Dendritic cell treated with granulocyte-macrophage colony-stimulating factor and Interleukin-4, amounts not matched to agents 40 ng/mL and 50 ng/mL, for 4 days (primary cell): ENCODE data around the gene MTM1.

Experiments
- H3K27ac Mint-ChIP-seq: one replicate; pipeline ENCODE4 v1.8.0; 2022; ENCODE audit warnings: mild to moderate bottlenecking, mixed read lengths
- H3K27me3 Mint-ChIP-seq: one replicate; pipeline ENCODE4 v1.8.0; 2022; ENCODE audit warnings: mild to moderate bottlenecking, mixed read lengths
- H3K36me3 Mint-ChIP-seq: one replicate; pipeline ENCODE4 v1.8.0; 2022; ENCODE audit warnings: low read depth, mixed read lengths
- H3K4me1 Mint-ChIP-seq: one replicate; pipeline ENCODE4 v1.8.0; 2022; ENCODE audit warnings: low read depth, mixed read lengths
- H3K4me3 Mint-ChIP-seq: one replicate; pipeline ENCODE4 v1.8.0; 2022; ENCODE audit warnings: mild to moderate bottlenecking, moderate library complexity, mixed read lengths
- H3K9me3 Mint-ChIP-seq: one replicate; pipeline ENCODE4 v1.8.0; 2022; ENCODE audit warnings: mixed read lengths
- intact Hi-C: fragments of 100-400 bp; cut with micrococcal nuclease; formaldehyde crosslinking; loops from one replicate; pipeline ENCODE4 v1.15.0; 2022

The MTM1 gene

DNA sequence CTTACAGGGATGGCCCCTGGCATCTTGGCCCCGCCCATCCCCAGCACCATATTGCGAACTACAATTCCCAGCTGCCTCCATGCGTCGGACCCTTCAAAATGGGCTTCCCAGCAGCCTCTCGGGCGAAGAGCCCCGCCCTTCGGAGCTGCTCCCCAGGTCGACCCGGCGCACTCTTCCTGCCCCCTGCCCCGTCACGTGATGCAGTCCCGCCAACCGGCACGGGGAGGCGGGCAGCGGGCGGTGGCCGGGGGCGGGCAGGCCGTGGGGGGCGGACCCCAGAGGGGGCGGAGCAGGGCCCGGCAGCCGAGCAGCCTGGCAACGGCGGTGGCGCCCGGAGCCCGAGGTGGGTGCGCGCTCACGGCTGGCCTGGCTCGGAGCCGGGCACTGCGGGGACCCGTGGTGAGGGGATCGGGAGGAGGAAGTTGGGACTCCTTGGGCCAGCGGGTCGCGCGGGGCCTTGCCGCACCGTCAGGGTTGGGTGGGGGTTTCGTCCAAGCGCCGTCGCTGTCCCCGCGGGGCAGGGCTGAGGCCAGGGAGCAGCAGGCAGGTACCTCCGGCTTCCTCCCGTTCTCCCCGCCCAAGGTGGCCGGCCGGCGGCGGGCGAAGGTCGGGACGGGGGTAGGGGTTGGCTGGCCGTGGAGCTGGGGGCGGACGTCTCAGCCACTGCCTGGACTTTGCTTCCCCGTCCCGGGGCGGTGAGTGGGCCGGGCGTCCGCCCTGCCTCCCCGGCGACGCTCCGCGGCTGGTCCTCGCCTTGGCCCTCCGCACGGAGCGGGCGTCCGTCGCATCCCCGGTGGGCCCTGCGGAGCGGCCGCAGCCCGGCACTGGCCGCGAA, at the start of gene MTM1:
MTM1 (plus strand) TSS at position 302 of the 835 bp plus-strand sequence. CDS start 23,994 bp downstream, outside the sequence.
- Mint-ChIP-seq H3K9me3 (no peaks in the 10 kb centered on the region), H3K4me3 (peak within 1 kb of the TSS; percentile 81), H3K27me3 (no peaks in the 10 kb centered on the region), H3K4me1 (peaks cover 30% of the 10 kb centered on the region), H3K36me3 (no peaks in the 10 kb centered on the region), H3K27ac (peak within 1 kb of the TSS; percentile 82)
- intact Hi-C loops: no loop called here

DNA sequence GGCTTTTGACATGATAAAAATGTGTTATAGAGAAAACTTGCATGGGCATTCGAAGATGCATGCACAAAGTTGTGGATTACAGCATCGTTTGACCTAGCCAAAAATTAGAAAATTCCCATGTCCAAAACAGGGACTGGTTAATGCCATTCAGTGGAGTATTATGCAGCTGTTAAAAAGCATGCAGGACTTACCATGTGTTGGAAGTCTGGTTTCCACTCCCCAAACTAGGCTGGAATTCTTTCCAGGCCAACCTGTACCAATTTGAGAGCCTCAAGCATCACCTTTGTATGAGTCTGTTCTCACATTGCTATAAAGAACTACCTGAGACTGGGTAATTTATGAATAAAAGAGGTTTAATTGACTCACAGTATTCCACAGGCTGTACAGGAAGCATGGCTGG, 45.9 kb upstream of the MTM1 start:
- H3K27ac Mint-ChIP-seq: no peak overlapping the region
- no peak overlapping the region for H3K4me3 Mint-ChIP-seq
- intact Hi-C loops: no loop called here
- H3K9me3 Mint-ChIP-seq: no peaks in the 10 kb centered on the region
- H3K4me1 Mint-ChIP-seq: peaks cover 7% of the 10 kb centered on the region
- H3K36me3 Mint-ChIP-seq: no peaks in the 10 kb centered on the region
- H3K27me3 Mint-ChIP-seq: no peaks in the 10 kb centered on the region

DNA sequence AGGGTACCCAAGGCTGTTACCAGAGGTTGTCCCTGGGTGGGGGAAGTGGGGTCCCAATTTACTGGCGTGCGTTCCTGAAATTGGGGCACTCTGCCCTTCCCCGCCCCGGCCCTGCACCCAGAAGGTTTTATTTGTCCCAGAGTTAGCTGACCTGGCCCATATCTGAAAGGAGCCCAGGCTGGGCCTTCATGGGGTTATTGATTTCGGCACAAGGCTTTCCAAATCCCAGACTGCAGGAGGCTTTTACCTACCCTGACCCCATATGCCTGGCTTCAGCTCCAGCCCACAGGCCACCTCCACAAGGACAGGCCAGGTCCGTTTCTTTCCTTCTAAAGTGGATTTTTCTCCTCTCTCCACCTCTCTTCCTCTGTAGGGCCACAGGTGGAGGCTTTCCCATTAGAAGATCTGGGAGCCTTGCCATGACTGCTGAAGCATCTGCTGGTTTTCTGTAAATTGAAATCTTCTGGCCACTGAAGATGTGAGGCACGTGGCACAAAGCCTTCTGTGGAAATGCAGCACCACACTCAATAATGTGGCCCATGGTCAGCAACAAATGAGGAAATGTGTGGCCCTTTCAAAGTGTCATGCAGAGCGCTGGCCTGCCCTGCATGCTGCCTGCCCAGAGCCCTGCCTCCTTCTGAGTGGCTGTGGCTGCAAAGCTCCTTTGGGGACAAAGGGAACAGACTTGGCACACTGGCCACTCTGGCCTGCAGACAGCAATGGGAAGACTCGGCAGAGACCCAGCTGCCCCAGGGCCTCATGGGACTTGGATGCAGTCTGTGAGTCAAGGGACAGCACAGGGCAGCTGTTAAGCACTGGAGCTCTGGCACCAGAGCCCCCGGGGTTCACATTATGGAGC, 43.1 kb upstream of the MTM1 start:
- Mint-ChIP-seq H3K27ac (no peak overlapping the region), H3K4me1 (peaks cover 8% of the 10 kb centered on the region), H3K4me3 (no peak overlapping the region), H3K9me3 (no peaks in the 10 kb centered on the region), H3K36me3 (no peaks in the 10 kb centered on the region), H3K27me3 (no peaks in the 10 kb centered on the region)
- intact Hi-C loops: no loop called here

DNA sequence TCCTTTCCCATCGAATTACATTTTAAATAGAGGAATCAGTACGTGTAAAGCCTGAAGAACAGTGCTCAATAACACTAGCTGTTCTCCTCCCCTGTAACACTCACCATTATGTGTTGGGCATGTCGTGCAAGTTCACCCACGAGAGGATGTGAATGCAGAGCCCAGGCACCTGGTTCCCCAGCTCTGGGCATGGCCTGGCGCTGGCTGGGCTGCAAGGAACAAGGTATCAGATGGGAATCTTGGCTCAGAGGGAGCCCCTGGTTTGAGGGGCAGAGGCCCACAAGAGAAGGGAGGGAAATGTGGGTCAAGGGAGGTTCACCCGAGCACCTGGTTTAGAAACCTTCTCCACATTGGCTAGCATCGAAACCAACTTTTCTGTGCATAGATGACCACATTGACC, 41.7 kb upstream of the MTM1 start:
- no peak overlapping the region for H3K27ac Mint-ChIP-seq
- H3K9me3 Mint-ChIP-seq: no peaks in the 10 kb centered on the region
- H3K4me1 Mint-ChIP-seq: peaks cover 8% of the 10 kb centered on the region
- no peaks in the 10 kb centered on the region for H3K36me3 Mint-ChIP-seq
- intact Hi-C loops: no loop called here
- no peaks in the 10 kb centered on the region for H3K27me3 Mint-ChIP-seq
- H3K4me3 Mint-ChIP-seq: no peak overlapping the region

DNA sequence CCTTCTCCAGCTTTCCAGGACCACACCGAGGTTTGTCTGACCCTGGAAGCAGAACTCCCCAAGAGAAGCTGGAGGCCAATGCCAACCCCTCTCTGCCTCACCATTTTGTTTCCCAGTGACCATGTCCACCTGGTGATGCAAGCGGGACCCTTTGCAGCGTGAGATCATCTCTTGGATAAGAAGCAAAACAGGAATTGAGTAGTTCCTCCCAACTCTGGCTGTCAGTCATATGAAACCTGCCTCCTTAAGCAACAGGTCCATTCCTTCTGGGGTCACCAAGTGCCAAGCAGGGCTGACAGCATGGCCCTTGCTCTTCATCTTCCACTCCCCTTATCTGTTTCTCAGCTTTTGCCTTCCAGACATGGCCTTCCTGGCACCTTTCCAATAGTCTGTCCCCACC, 41.3 kb upstream of the MTM1 start:
- Mint-ChIP-seq H3K9me3 (no peaks in the 10 kb centered on the region), H3K4me3 (no peak overlapping the region), H3K36me3 (no peaks in the 10 kb centered on the region), H3K4me1 (peaks cover 8% of the 10 kb centered on the region), H3K27ac (no peak overlapping the region), H3K27me3 (no peaks in the 10 kb centered on the region)
- intact Hi-C loops: no loop called here

DNA sequence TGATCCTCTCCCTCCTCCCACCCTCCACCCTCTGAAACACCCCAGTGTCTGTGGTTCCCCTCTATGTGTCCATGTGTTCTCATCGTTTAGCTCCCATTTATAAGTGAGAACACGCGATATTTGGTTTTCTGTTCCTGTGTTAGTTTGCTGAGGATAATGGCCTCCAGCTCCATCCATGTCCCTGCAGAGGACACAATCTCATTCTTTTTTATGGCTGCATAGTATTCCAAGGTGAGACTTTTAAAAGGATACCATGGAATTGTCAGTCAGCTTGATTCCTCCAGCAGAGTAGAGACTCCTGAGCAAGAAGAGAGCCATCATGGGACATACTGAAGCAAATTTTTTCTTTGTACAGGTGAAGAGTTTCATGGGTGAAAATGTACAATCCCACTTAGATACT, 38.8 kb upstream of the MTM1 start:
- Mint-ChIP-seq H3K27ac (no peak overlapping the region), H3K36me3 (no peaks in the 10 kb centered on the region), H3K27me3 (no peaks in the 10 kb centered on the region), H3K4me3 (no peak overlapping the region), H3K9me3 (peaks cover 5% of the 10 kb centered on the region), H3K4me1 (peaks cover 8% of the 10 kb centered on the region)
- intact Hi-C loops: no loop called here

DNA sequence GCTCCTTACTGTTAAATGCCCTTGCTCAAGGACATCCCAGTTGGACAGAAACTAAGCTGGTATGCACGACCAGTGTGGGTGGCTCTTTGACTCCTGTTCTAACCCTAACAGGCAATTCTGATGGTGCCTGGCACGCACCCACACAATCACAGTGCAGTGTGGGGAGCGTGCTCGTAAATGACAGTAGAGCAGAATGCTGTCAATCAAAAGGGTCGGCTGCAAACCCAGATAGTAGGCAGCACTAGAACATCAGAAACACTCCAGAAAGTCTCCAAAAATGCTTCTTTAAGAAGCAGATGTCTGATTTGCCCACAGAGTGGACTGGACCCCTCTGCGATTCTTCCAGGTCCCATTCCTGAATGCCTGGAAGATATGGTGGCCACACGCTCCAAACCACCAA, 37.6 kb upstream of the MTM1 start:
- Mint-ChIP-seq H3K4me3 (no peak overlapping the region), H3K9me3 (peaks cover 5% of the 10 kb centered on the region), H3K27me3 (peaks cover 2% of the 10 kb centered on the region), H3K4me1 (peaks cover 8% of the 10 kb centered on the region), H3K36me3 (no peaks in the 10 kb centered on the region), H3K27ac (no peak overlapping the region)
- intact Hi-C loops: no loop called here

DNA sequence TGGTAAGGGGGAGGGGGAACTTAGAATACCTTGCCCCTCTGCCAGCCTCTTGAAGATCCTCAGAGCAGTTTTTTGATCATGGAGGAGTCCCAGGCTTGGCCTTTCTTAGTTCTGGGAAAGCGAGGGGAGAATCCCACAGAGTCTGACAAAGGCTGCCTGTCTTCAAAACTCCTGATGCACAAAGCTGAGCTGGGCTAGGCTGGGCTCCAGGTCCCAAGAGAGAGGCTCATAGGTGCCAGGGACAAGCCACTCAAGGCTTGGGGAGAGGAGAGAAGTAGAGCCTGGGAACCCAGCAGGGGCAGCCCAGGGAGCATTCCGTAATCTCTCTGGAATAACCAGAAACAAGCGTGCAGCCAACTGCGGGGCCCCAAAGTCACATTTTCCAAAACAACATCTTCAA, 37.0 kb upstream of the MTM1 start:
- H3K36me3 Mint-ChIP-seq: no peaks in the 10 kb centered on the region
- H3K27ac Mint-ChIP-seq: no peak overlapping the region
- H3K4me1 Mint-ChIP-seq: peaks cover 8% of the 10 kb centered on the region
- intact Hi-C loops: no loop called here
- H3K4me3 Mint-ChIP-seq: no peak overlapping the region
- H3K9me3 Mint-ChIP-seq: peaks cover 5% of the 10 kb centered on the region
- H3K27me3 Mint-ChIP-seq: peaks cover 2% of the 10 kb centered on the region

DNA sequence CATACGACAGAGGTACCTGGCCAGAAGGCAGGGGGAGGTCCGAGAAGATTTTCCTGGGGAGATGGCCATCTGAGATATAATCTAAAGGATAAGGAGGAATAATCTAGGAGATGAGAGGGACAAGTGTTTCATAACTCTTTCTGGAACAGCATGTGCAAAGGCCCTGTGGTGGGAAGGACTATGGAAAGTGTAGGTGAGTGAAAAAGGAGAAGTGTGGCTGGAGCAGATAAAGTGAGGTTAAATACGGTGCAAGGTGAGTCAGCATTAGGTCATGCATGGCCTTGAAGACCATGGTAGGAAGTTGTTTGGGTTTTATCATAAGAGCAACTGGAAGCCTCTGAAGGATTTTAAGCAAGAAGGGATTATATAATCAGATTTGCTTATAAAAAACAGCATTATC, 34.6 kb upstream of the MTM1 start:
- Mint-ChIP-seq H3K4me1 (no peaks in the 10 kb centered on the region), H3K27me3 (peaks cover 2% of the 10 kb centered on the region), H3K36me3 (no peaks in the 10 kb centered on the region), H3K27ac (no peak overlapping the region), H3K9me3 (peaks cover 5% of the 10 kb centered on the region), H3K4me3 (no peak overlapping the region)
- intact Hi-C loops: no loop called here

DNA sequence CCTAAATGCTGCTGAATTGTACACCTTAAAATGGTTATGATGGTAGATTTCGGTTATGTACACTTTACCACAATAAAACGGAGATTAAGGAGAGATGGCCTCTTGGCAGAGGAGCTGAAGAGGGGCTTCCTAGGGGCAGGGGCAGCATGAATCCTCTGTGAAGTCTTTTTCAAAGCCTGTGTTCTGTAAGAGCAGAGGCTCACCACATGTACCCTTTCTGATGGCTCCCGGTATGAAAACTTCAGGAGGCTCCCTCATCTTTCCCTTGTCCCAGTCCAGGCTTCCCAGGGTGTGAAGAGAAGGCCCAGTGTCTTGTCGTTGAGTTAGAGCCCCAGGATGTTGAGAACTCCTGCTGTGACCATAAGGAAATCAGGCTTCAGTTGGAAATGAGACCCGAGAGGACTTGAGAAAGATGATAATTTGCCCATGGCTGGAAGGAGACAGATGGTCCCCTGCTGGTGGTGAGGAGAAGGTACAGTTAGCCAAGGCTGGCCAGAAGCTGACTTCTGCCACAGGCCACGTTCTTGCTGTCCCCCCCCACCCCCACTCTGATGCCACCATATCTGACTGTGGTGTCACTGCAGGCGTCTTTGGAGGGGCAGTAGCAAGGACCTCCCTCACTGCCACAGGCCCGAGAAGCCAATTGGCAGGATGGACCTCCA, 31.8 kb upstream of the MTM1 start:
- no peak overlapping the region for H3K27ac Mint-ChIP-seq
- no peaks in the 10 kb centered on the region for H3K36me3 Mint-ChIP-seq
- H3K4me3 Mint-ChIP-seq: no peak overlapping the region
- intact Hi-C loops: no loop called here
- no peaks in the 10 kb centered on the region for H3K4me1 Mint-ChIP-seq
- H3K27me3 Mint-ChIP-seq: peaks cover 2% of the 10 kb centered on the region
- peaks cover 5% of the 10 kb centered on the region for H3K9me3 Mint-ChIP-seq

DNA sequence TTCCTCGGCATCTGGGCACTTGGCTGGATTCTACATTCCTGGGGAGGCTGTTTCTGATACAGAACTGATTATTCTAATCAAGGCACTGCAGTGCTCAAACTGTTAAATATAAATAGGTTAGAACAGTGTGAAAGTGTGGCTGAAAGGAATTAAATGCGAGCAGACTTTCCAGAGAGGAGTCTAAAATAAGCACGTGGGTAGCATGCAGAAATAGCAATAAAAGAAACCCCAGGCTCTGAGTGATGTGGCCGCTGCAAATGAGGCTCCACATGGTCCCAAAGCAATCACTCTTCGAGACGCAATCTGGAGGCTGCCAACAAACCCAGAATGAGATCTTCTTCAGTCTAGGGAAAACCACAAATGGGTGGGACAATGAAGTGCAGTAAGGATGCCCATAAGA, 30.6 kb upstream of the MTM1 start:
- H3K36me3 Mint-ChIP-seq: no peaks in the 10 kb centered on the region
- no peak overlapping the region for H3K27ac Mint-ChIP-seq
- H3K4me1 Mint-ChIP-seq: no peaks in the 10 kb centered on the region
- H3K4me3 Mint-ChIP-seq: no peak overlapping the region
- intact Hi-C loops: no loop called here
- peaks cover 5% of the 10 kb centered on the region for H3K9me3 Mint-ChIP-seq
- peaks cover 2% of the 10 kb centered on the region for H3K27me3 Mint-ChIP-seq

DNA sequence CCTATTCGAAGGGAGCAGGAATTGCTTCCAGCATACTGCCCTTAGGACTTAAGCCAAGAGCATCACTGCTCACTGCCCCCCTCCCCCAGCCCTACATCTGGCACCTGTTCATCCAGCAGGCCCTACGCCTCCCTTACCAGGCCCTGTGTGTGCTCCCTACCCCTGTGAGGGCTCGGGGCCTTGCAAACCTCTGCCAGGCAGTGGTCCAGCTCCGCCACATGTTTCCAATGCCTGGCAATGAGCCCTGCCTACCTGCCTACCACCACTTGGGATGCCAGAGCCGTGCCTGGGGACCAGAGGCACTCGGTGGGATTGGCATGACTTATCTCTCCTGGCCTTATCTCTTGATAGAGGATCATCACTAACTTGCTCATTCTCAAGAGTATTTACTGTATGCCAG, 27.5 kb upstream of the MTM1 start:
- H3K4me1 Mint-ChIP-seq: no peaks in the 10 kb centered on the region
- no peaks in the 10 kb centered on the region for H3K36me3 Mint-ChIP-seq
- no peaks in the 10 kb centered on the region for H3K9me3 Mint-ChIP-seq
- no peaks in the 10 kb centered on the region for H3K27me3 Mint-ChIP-seq
- no peak overlapping the region for H3K27ac Mint-ChIP-seq
- H3K4me3 Mint-ChIP-seq: no peak overlapping the region
- intact Hi-C loops: no loop called here

DNA sequence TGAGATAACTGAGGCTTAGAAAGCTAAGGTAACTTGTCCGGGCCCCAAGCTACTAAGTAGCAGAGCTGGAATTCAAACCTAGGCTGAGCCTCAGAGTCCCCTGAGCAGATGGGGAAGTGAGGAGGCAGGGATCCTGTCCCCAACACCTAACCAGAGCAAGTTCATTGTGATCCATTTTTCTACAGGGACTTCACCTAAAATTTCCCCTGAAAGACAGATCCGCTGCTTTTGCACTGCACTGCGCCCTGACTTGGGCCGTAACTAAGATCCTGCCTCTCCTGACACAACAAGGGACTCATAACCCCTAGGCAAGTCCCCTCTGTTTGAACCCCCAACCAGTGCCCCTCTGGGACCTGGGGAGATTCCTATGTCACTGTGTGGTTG, 25.6 kb upstream of the MTM1 start:
- Mint-ChIP-seq H3K4me3 (no peak overlapping the region), H3K27ac (no peak overlapping the region), H3K27me3 (no peaks in the 10 kb centered on the region), H3K9me3 (no peaks in the 10 kb centered on the region), H3K36me3 (no peaks in the 10 kb centered on the region), H3K4me1 (peaks cover 13% of the 10 kb centered on the region)
- intact Hi-C loops: no loop called here
